DMS114 treated with DMSO at 0.1 percent for 48 hours (cell line): ENCODE data around the gene MICAL3.

ENCODE experiments used
- DNase-seq: peaks from one replicate; lab custom pipeline; 2025; ENCODE audit not compliant: unreplicated experiment; lab: John Stamatoyannopoulos, UW

MICAL3 gene

GRCh38 chr22:17956630-17957029, 67.7 kb downstream of the MICAL3 start:
- no peak for DNase-seq

DNA sequence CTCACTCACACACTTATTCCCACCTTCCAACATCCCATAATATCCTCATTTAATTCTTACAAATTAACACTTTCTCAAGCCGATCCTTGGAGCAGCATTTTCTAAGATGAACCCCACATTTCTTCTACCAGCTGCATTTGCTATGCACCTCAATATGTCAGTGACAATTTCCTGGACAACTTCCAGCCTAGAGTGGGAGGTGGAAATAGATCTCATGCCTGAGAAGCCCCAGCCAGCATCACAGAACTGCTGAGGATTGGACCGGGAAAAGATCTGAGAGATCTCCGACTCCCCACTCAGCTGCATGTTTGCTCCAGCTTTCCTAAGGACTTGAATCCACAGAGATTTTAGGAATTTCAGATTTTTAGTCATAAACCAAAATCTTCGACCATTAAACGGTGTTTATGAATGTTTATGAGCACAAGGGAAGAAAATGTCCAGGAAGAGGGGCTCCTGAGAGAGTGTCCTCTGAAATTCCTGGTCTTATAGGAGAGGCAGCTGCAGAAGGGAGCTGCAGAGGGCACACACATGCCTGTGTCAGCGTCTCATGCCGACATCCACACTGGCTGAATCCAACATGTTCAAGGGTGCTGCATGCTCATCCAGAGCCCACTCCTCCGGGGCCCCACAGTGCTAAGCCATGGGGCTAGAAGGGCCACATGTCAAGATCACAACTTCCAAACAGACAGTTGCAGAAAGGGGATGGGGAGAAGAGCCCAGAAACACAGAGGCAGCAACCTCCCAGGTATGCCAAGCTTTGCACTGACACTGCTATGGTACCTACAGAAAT, 68.6 kb downstream of the MICAL3 start:
- no peak for DNase-seq

DNA sequence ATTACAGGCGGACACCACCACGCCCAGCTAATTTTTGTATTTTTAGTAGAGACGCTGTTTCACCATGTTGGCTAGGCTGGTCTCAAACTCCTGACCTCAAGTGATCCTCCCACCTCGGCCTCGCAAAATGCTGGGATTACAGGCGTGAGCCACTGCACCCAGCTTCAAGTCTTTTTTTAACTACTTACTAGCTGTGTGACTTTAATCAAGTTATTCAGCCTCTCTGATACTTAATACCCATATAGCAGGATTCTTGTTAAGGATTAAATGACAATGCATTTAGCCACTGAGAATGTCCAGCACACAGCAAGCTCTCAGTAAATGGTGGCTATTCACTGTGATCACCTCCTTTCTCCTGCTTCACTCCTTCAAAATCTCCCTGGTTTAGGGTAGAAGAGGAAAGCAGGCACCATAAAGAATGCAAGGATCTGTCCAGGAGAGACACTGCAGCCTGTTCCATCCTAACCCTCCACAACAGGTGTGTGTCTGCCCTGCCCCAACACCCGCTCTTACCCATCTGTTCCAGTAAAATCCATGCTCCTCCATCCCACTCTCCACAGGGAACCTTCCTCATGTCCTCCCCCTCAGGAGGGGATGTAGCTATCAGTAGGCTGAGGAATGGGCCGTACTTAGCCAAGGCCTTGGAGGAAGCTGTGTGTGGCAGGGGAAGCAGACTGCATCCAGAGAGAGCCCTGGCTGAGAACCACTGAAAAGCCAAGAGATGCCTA, 69.3 kb downstream of the MICAL3 start:
- DNase-seq: no peak

DNA sequence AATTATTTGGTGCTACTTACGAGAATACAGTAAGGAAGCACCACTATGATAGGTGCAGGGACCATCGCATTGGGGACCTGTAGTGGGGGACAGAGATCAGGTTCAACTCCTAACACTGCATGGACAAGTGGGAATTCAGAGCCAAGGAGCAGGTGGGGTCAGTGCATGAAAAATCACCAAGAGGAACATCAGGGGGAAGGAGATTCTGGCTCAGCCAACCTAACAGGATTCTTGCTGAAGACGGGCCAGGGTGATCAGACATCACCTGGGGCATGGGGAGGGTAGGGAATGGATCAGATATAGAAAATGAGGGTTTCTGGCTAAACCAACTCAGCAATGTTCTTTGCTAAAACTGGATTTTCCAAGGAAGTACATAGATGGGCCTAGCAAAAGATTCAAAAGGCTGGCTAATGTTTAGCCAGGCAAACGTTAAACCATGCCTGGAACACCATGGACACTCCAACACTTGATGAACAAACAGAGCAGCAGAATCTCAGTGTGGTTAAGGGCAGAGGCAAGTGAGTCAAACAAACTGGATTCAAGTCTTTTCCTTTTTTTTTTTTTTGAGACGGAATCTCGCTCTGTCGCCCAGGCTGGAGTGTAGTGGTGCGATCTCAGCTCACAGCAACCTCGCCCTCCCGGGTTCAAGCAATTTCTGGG, 70.0 kb downstream of the MICAL3 start:
- no peak for DNase-seq

GRCh38 chr22:17953147-17953546, 71.2 kb downstream of the MICAL3 start:
- DNase-seq: no peak

- no peak for DNase-seq
Observed at GRCh38 chr22:17952273-17952801, 72.0 kb downstream of the MICAL3 start.

DNA sequence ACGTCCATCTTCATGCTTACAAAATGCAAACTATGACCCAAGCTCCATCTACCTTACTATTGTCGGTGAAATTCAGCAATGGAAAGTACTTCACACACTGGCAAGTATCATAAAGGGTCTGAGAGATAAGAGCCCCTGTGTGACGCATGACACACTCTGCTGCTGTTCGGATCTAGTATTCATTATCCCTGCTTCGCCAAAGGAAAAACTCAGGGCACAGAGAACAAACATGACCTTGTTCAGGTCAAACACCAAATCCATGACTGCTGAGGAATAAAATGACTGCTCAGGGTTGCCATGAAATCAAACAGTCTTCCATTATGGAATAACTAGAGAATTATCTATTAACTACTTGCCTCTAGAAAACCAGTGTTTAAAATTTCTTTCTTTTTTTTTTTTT, 73.0 kb downstream of the MICAL3 start:
- DNase-seq: no peak

GRCh38 chr22:17950651-17951214, 73.6 kb downstream of the MICAL3 start:
- DNase-seq: no peak

- no peak for DNase-seq
Observed at GRCh38 chr22:17949642-17950473, 74.5 kb downstream of the MICAL3 start.

DNA sequence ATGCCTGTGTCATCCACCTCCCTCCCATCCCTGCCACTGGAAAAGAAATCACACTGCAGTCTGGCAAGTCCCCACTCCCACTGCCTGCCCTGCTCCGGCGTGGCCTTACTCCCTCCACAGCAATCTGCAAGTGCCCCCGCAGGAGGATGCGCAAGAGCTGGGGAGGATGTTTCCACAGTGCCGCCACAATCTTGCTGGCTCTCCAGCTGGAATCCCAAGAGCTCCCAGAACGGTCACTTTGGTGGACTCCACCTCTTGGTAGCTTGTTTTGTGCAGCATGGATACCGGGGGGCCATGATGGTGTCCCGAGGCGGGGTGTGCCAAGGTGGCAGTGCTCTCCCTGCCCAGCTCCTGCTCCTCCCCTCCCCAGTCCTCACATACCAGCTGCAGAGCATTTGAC, 76.3 kb downstream of the MICAL3 start:
- DNase-seq: no peak

DNA sequence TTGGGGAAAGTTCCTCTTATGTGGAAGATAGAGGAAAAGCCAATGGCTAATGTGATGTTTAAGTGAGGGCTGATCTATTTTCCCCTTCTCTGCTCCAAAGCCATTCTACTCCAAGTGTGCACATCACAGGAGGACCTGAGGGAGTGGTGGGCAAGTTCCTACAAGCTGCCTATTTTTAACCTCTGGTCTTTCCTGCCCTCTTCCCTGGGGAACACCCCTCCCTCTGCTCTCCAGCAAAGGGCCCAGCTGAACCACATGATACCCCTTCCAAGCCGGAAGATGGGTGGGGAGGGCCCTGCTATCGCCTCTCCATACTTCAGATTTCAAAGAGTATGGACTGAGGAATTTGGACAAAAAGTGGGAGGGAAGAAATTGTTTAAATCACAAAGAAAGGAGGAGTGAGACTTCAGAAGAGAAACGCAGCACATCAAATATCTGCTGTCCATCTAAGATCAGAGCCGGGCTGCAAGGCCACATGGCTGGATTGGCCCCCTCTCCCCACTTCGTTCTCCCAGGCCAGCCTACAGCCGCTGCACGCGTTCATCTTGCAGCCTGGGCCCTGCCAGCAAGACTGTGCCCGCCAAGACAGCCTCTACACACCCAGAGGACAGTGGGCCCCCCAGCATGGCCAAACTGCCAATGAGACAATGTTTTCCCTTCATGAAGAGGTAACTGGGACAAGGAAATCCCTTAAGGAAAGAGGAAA, 77.5 kb downstream of the MICAL3 start:
- no peak for DNase-seq

DNA sequence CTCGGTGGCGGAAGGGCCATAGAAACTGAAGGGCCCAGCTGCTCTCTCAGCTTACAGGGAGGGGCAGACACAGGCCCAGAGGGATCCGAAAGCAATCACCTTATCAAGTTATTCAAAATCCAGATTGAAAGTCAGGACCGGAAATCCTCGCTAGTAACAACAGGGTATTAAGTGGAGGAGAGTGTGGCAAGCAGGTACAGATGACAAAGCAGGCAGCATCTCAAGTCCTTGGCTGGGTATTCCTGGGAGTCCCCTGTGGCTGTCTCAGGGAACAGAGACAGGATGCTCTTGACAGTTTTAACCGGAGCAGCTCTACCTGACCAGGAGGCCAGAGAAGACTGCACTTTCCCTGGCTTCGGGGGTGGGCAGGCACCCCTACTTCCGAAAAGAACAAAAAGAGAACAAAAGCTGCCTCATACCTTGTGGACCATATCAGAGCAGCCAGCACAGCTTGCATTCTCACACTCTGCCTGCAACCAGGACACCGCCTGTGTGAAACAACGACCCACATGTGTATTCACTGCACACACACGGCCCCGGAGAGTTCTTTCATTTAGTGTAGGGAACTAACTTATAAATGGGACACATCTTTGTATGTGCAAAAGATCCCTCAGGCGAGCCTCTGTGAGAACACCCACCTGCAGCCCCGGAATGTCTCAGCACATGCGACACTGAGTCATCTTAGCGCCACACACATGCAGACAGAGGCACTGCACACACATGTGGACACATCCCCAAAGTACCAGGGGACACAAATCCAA, 78.3 kb downstream of the MICAL3 start:
- DNase-seq: no peak

DNA sequence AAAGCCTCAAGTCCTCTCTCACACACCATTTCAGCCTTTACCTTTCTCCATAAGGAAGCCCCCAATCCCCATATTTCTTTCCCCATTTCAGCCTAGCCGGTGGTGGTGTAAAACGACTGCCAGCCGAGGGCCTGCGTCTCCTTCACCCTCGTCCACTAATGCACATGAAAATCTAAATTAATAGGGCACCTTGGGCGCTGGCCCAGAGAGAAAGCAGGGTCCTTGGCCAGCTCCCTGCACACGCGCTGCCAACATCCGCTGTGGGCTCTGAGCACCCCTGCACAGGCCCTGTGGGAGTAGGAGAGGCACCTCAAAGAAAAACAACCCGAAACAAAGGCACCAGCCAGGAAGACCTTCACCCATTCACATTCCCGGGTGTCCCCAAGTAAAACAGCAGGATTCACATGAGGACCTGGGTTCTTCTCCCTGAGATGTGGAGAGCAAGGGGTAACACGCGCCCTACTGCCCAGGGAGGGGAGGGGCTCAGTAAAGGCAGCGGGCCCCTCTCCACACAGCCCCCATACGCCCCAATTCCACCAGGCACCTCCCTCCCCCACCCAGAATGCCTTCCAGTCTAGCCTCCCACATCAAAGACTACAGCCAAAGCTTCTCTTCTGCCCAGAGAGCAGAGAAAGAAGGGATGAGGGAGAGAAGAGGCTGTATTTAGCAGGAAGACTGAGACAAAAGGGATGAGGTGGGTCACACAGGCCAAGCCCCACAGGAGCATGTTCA, 79.0 kb downstream of the MICAL3 start:
- no peak for DNase-seq

- no peak for DNase-seq
Observed at GRCh38 chr22:17944256-17944655, 80.1 kb downstream of the MICAL3 start.

- DNase-seq: no peak
Observed at GRCh38 chr22:17943533-17944249, 80.7 kb downstream of the MICAL3 start.

DNA sequence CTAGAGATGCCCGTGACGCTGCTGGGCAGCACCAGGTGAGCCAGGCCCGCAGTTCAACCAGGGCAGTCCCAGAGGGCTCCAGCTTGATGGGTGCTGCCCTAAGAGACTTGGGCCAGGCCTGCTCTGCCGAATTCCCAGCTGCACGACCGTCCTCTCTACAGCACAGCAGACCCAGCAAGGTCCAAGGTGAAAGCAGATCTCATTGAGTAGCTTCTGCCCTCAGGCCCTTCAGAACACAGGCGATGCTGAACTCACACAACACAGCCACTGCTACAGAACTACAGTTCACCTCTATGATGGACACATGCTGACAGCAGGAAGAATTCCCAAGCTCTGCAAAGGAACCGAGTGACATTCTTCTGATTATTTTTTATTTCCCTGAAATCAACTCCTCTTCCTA, 81.6 kb downstream of the MICAL3 start:
- no peak for DNase-seq

DNA sequence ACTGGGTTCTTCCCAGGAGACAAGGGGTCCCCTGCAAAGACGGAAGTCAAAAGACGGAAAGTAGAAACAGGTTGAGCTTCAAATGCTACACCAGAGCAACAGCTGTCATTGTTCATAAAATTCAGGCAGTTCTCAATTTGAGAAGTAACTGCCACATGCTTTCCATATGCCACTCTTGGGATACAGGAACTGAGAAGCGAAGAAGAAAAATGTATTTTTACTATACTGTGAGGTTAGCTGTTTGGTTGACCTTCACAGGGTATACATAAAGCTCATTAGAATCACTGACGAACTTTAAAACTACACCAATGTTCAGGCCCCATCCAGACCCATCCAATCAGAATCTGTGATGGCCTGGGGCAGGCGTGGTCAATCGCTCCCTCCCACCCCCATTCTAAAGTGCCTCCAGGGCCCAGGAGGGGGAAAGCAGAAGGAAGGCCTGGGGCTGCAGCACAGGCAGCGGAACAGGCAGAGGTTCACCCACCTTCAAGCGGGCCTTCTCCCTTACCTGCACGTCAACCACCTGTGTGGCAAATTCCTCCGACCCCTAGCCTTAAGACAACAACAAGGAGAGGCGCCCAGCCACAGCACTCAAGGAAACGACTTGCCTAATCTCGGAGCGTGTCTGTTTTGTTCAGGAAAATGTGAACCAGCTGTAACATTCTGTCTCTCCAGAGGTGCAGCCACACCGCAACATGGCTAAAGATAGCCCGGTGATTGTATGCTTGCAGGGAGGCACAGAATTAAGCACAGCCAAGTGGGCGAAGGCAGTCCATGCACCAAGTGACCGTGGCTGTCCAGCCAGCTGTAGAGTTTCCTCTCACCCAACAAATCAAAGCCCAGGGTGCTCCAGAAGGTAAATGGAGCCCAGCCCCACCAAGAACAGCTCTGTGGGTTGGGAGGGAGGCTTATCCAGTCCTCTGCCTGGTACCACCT, 82.6 kb downstream of the MICAL3 start:
- no peak for DNase-seq
